Activated CD8-positive, alpha-beta memory T cell treated with anti-CD3 and anti-CD28 coated beads, Interleukin-2, amount 50 U/mL, for 24 hours (primary cell): ENCODE data around the gene PRKAG1.

ENCODE experiments used
- DNase-seq: peaks from one replicate; pipeline ENCODE4 v3.0.0-alpha.2; 2020; ENCODE audit errors: extremely low read depth

PRKAG1 gene

DNA sequence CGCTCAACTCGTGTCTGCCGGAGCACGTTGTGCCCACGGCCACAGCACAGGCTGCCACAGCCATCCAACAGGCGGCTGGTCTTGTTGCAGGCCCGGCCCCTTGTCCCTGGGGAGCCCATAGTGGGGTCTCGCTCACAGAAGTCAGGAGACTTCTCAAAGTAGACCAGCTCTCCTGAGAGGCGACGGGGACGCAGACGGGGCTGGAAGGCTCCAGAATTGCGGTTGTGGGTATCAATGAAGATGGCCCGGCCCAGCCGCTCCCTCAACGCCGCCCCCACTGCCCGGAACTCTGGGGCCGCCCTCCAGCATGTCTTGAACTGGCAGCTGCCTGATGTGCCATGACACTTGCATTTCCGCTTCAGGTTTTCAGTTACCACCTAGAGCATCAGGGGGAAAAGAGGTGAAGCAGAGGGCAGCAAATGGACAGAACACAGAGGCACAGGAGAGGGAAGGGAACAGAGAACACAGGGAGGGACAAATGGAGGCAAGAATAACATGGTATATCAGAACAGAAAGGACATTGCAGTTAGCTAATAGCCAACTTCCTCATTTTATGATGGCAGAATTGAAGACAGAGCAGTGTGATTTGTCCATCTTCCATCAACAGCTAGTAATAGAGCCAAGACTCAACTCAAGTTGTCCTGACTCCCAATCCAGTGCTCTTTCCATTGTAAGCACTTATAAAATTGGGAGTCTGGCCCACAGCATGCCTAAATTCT is 52.2 kb downstream of the PRKAG1 start:
- DNase-seq: no peak

DNA sequence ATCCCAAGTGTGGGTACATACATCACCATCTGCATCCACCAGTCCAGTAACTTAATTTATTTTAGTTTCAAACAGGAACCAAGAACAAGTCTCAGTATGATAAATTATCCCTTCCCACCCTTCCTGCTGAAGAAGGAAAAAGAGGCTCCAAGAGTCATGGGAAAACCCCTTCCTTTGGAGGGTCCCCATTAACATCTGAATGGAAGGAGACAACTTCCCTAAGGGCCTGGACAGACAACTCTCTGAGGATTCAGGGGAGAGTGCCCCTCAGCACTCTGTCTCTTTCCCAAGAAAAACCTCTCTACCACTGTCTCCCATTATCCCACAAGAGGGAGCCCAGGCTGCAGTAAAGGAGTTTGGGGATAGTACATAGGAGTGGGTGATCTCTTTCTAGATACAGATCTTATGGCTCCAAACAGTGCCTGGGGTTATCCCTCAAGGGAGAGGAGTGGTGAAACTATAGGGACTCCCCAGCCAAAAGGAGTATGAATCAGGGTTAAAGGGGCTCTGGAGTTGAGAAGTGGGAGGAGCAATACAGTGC is 53.2 kb downstream of the PRKAG1 start:
- no peak for DNase-seq

DNA sequence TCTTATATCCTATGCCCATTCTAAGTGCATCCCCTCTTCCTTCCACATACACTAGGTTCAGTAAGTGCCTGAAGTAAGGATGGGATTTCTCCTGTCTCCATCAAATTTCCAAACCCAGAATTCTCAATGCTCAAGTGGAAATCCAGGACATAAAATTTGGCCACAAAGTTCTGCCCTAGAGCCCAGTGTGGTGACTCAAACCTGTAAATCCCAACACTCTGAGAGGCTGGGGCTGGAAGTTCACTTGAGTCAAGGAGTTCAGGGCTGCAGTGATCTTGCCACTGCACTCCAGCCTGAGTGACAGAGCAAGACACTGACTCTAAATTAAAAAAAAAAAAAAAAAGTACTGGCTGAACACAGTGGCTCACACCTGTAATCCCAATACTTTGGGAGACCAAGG is 56.8 kb downstream of the PRKAG1 start:
- DNase-seq: no peak

DNA sequence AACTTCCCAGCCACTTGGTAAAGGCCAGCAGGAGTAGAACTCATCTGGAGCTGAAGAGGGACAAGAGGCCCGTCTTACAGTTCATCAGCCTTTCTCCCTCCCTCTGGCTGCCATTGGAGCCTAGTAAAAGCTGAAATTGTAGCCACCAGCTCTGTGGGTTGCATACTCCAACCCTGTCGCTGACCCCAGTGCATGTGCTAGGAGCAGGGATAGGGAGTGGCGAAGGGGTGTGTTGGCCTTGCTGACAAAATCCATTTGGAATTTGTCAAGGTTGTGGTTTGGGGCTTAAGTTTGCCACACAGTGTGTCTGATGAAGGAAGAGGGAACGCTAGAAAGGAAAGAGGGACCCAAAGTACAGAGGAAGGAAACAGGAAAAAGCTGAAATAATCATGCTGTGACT is 57.2 kb downstream of the PRKAG1 start:
- DNase-seq: no peak

DNA sequence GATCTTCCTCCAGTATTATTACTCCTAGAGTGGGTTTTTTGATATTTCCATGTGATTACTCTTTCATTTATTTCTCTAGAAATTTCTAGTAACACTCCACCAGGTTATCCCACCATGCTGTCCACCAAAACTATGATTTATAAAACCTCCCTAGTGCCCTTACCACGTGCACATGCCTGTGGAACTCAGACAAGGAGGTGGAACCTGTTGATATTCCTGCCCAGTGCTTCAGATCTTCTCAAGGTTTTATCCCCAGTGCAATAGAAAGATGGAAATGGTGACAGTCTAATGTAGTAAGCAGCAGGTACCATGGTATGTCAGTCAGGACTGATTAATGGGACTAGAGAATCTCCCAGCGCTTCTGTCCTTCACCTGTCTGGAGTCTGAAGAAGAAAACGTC is 57.7 kb downstream of the PRKAG1 start:
- no peak for DNase-seq

DNA sequence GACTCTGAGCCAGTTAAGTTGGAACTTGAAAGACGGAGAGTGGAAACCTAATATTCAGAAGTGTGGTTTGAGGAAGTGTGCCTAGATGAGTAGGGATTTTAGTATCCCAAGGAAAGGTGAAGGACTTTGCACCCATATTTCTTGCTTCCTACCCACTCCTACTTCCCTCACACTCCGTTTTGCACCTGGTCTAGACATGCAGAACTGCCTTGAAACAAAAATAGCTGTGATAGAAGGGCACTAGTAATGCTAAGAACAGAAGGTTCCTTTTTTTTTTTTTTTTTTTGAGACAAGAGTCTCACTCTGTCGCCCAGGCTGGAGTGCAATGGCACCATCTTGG is 60.6 kb downstream of the PRKAG1 start:
- DNase-seq: no peak

DNA sequence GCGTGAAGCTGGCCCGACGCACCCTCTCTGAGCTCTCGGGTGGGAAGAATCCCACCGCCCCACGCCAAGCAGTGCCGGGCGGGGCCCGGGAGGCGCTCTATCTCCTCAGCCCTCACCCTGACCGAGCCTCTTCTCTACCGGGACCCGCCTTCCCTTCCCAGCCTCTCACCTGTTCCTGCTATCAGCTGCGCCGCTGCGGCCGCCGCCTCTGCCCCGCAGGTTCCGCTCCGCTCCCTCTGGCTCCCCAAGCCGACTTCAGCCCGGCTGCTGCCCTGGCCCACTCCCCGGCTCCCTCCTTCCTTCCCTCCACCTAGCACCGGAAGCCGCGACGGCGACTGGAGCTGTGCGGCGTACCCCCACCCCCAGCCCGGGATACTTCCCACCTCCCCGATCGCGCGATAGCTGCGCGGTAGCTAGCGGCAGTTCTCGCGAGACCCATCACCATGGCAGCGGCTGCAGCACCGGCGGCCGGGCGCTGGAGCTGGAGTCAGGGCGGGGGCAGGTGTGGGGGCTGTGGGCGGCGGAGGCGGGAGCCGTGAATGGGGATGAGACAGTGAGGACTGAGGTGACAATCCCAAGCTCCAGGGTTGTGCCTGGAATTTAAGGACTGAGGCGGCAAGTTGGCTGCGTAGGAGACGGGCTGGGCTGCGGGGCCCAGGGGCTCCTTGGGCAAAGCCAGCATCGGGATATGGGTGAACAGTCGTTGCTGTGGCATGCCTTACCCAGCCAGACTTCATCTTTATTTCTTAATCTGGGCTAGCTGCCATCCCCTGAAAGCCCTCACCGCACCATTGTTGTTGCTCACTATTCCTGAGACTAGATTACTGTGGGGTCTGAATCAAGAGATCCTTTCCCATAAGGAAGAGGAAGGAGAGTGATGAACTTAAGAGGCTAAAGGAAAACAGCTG is 61.2 kb downstream of the PRKAG1 start, which contains the start of gene ARF3:
ARF3 (minus strand) TSS at position 347 of the 908 bp plus-strand sequence. CDS start 16,392 bp downstream, outside the sequence.
- DNase-seq: peak; percentile 63

DNA sequence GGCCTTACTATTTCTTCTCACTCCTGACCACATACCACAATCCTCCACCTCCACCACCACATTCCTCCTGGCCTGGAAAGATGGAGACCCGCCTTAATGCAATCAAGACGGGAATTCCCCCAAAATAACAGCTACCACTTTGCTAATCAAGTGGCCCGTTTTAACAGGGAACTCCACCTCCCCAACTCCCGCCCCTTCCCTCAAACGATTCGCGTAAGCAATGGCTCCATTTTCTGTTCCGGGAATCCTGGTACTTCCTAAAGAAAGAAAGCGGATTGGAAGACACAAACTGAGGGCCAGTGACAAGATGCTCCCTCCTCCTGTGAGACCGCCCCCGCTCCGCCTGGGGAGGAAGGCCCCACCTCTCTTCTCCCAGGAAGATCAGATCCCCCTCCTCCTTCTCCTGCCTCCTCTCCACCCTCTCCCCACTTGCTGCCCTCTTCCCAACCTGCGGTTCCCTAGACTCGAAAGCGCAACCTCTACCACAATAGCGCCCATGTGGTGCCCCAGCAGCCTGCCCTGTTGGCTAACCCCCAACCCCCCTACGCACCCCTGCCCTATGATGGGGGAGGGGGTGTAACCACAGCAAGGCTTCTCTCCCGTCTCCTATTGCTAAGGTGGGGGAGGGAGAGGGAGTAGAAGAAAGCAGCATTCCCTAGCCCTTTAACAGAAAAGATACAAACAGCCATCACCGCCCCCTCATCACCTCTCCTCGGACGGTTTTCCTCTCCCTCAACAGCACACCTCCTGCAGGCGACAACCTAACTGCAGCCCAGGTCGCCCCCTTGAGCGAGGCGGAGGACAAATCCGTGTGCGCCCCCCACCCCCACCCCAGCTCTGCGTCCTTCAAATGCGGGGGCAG is 62.1 kb downstream of the PRKAG1 start:
- DNase-seq: no peak

DNA sequence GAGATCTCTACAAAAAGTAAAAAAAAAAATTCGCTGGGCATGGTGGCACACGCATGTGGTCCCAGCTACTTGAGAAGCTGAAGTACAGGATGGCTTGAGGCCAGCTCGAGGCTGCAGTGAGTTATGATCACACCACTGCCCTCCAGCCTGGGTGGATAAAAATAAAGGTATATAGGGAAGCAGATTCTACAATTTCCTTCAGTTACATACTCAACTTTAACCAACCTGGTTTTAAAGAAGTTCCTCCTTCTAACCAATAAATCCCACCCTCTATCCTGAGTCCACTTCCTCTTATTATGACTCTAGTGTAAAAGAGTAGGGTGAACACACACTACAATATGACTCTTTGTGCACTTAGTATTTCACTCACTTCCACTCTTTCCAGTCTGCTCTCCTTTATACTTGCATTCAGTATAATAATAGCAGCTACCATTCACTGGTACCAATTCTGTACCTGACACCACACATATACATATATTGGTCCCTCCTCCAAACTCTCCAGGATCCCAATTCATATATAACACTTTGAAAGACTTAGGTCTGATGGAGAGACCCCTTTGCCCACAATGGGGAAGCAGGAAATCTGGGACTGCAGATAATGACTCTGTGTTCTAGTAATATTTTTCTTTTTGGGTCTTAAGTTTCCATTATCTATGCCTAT is 63.6 kb downstream of the PRKAG1 start:
- no peak for DNase-seq

DNA sequence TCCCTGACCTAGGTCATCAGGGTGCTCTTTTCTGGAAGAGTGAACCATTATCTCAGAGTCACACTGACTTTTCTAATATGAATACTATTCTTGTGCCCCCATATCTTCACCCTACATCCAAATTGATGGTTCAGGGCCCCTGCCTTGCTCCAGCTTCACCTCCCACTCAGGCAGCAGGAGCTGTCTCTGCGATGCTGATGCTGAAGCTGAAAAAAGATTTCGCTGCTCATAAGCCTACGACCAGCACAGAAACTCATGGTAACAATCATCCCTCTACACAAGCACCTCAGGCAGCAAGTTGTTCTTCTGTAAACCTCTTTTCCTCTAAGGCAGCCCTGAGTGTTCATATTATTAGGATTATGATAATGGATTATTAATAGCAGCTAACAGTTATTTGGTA is 64.5 kb downstream of the PRKAG1 start:
- no peak for DNase-seq

DNA sequence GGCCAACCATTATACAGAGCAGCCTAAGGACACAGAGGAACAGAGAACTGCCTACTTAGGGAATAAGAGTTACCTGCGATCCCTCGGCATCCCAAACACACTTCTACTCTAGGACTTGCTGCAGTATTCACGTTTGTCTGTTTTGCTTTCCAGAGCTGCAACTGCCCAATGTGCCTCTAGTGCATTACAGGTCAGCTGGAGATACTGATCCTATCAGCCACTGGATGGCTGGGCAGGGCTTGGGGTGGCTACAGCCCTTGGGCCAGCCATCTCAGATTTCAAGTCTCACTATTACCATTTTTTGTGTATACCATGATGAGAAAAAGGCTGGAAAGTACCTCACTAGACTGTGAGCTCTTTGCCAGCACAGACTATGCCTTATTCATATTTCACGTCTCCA is 65.9 kb downstream of the PRKAG1 start:
- DNase-seq: no peak
